ENCODE measurements around the gene PPFIA2. TPM values are rescaled to one million over a fixed set of nuclear protein-coding genes. Genes with fewer than 3 reads are reported as not detected.

PPFIA2 gene
- total RNA-seq, 1 experiment from 2014 or later = not detected

DNA sequence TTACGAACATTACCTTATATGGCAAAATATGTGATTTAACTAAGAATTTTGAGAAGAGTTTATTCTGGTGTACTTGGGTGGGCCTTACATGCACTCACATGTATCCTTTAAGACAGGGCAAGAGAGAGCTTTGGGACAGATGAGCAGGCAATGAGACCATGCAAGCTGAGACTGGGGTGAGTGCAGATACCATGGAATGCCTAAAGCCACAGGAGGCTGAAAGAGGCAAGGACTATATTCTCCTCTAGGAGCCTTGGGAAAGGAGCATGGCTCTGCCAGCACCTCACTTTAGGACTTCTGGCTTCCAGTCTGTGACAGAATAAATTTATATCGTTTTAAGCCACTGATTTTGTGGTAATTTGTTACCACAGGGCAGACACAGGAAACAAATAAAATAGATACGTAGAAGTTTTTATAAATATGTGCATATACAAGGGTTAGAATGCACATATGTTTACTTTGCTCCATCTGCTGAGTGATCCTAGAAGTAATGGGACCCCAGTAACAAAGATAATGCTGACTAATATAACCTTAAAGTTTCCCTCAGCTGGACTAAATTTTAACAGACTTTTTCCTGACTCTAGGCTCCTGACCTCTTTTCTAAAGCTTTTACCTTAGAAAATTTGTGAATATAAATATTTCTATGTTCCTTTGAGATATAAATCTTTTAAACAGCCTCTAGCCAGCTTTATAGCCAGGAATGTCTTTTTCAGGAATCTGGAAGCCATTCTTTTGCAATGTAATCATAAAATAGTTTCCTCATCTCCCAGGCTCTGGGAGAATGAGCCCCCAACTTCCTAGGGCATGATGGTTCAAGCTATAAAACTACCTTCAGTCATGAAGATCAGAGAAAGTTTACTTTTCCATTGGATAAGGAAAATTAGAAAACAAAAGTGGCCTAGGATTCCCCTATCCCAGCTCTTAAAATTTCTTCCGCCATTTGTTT, 216.8 kb downstream of the PPFIA2 start:
- H3K4me3 ChIP-seq (ENCODE audit: low read length) = no peak overlapping the region
- intact Hi-C loops (cut with micrococcal nuclease) = no loop called here
- no TSS peak for BruUV-seq (replicated peaks)
- TF ChIP-seq EZH2 (IDR thresholded peaks at IDR 0.05; ENCODE audit: low read length, unreplicated experiment) (no peak), EZH2phosphoT487 (IDR thresholded peaks at IDR 0.05; ENCODE audit: borderline replicate concordance, low read length) (no peak), CTCF (conservative IDR thresholded peaks at IDR 0.05; ENCODE audit: low read depth, low read length) (no peak)
- H3K79me2 ChIP-seq (ENCODE audit: low read length) = no peaks in the 10 kb centered on the region
- no peak for ATAC-seq
- H3K4me2 ChIP-seq (ENCODE audit: low read length) = no peak overlapping the region
- no peaks in the 10 kb centered on the region for H3K9me2 ChIP-seq (replicated peaks; ENCODE audit: low read length)
- no peak for DNase-seq
- ChIA-PET CTCF (no interaction called here), POLR2A (ENCODE audit: unreplicated experiment) (no interaction called here)
- H2AFZ ChIP-seq (ENCODE audit: low read length) = no peak overlapping the region
- H3K36me3 ChIP-seq (ENCODE audit: low read depth, low read length) = no peaks in the 10 kb centered on the region
- H3K9ac ChIP-seq (ENCODE audit: low read length) = no peak overlapping the region
- no peaks in the 10 kb centered on the region for H3F3A ChIP-seq (ENCODE audit: low read length, unreplicated experiment)
- H3K9me3 ChIP-seq (ENCODE audit: low read length) = no peaks in the 10 kb centered on the region
- H3K27me3 ChIP-seq (ENCODE audit: low read length) = no peaks in the 10 kb centered on the region
- no peaks in the 10 kb centered on the region for H3K4me1 ChIP-seq (ENCODE audit: insufficient read depth, low read length)
- H3K27ac ChIP-seq (ENCODE audit: low read length) = no peak overlapping the region
- H4K20me1 ChIP-seq (ENCODE audit: low read length) = no peaks in the 10 kb centered on the region

DNA sequence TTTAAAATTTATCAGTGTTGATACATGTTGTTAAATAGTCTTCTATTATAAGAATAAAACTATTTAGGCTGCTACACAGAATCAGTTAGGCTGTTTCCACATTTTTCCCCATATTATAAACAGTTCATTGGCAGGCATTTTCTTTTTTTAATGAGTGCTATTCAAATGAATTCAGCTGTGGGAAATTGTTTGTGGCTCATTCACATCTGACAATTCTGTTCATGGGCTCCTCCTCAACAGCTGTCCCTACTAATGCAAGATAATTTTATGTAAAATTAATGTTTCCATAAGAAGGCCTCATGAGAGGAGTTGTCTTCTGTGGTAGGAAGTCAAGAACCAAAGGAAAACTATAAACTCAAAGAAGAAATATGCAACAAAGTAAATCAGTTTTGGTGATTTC, 218.0 kb downstream of the PPFIA2 start:
- Histone ChIP-seq H3K4me3 (ENCODE audit: low read length) (no peak overlapping the region), H3K4me1 (ENCODE audit: insufficient read depth, low read length) (no peaks in the 10 kb centered on the region), H3K27me3 (ENCODE audit: low read length) (no peaks in the 10 kb centered on the region), H3K4me2 (ENCODE audit: low read length) (no peak overlapping the region), H3F3A (ENCODE audit: low read length, unreplicated experiment) (no peaks in the 10 kb centered on the region), H4K20me1 (ENCODE audit: low read length) (no peaks in the 10 kb centered on the region), H3K27ac (ENCODE audit: low read length) (no peak overlapping the region), H3K79me2 (ENCODE audit: low read length) (no peaks in the 10 kb centered on the region), H3K9me2 (replicated peaks; ENCODE audit: low read length) (no peaks in the 10 kb centered on the region), H2AFZ (ENCODE audit: low read length) (no peak overlapping the region), H3K9ac (ENCODE audit: low read length) (no peak overlapping the region), H3K36me3 (ENCODE audit: low read depth, low read length) (no peaks in the 10 kb centered on the region), H3K9me3 (ENCODE audit: low read length) (no peaks in the 10 kb centered on the region)
- ChIA-PET CTCF (no interaction called here), POLR2A (ENCODE audit: unreplicated experiment) (no interaction called here)
- no peak for ATAC-seq
- DNase-seq = no peak
- intact Hi-C loops (cut with micrococcal nuclease) = no loop called here
- TF ChIP-seq EZH2 (IDR thresholded peaks at IDR 0.05; ENCODE audit: low read length, unreplicated experiment) (no peak), EZH2phosphoT487 (IDR thresholded peaks at IDR 0.05; ENCODE audit: borderline replicate concordance, low read length) (no peak), CTCF (conservative IDR thresholded peaks at IDR 0.05; ENCODE audit: low read depth, low read length) (no peak)
- no TSS peak for BruUV-seq (replicated peaks)

DNA sequence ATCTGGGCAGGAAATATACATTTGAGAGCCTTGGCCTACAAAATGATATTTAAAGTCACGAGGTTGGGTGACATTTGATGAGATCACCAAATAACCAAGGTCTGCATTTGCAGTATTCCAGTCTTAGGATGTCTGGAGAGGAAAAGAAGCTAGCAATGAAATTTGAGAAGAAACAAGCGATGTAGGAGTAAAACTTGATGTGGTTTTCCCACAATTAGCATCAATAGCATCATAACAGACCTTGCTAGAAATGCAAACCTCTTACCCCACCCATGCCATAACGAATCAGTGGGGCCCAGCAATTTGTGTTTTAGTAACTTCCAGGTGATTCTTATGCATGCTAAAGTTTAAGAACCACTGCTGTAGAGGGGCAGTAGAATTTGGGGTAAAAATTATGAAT, 219.9 kb downstream of the PPFIA2 start:
- no peak for ATAC-seq
- intact Hi-C loops (cut with micrococcal nuclease) = no loop called here

More for the DNA sequence above, 219.9 kb downstream of the PPFIA2 start:
- Histone ChIP-seq H3K9me3 (ENCODE audit: low read length) (no peaks in the 10 kb centered on the region), H3K9ac (ENCODE audit: low read length) (no peak overlapping the region), H3K4me1 (ENCODE audit: insufficient read depth, low read length) (no peaks in the 10 kb centered on the region), H3K79me2 (ENCODE audit: low read length) (no peaks in the 10 kb centered on the region), H4K20me1 (ENCODE audit: low read length) (no peaks in the 10 kb centered on the region), H3F3A (ENCODE audit: low read length, unreplicated experiment) (no peaks in the 10 kb centered on the region), H3K27me3 (ENCODE audit: low read length) (no peaks in the 10 kb centered on the region), H3K27ac (ENCODE audit: low read length) (no peak overlapping the region), H3K36me3 (ENCODE audit: low read depth, low read length) (no peaks in the 10 kb centered on the region), H2AFZ (ENCODE audit: low read length) (no peak overlapping the region), H3K4me2 (ENCODE audit: low read length) (no peak overlapping the region), H3K9me2 (replicated peaks; ENCODE audit: low read length) (no peaks in the 10 kb centered on the region), H3K4me3 (ENCODE audit: low read length) (no peak overlapping the region)
- no peak for TF ChIP-seq CTCF (conservative IDR thresholded peaks at IDR 0.05; ENCODE audit: low read depth, low read length)
- TF ChIP-seq EZH2 (IDR thresholded peaks at IDR 0.05; ENCODE audit: low read length, unreplicated experiment) = no peak
- TF ChIP-seq EZH2phosphoT487 (IDR thresholded peaks at IDR 0.05; ENCODE audit: borderline replicate concordance, low read length) = no peak
- DNase-seq = no peak
- no TSS peak for BruUV-seq (replicated peaks)
- CTCF ChIA-PET = no interaction called here
- POLR2A ChIA-PET (ENCODE audit: unreplicated experiment) = no interaction called here

All from PC-3 (cell line).